Occipital lobe (tissue), 2 donors: ENCODE data around the gene NPC2. TPM values are rescaled to one million over a fixed set of nuclear protein-coding genes. Genes with fewer than 3 reads are reported as not detected.
"Not testable (repeated sequence)": the region's sequence is repeated elsewhere in the genome, so short reads cannot be mapped to it uniquely, and the experiment has no call there.

Source experiments
- DNase-seq: peaks from one replicate; lab custom pipeline; 2025; lab: John Stamatoyannopoulos, UW
- total RNA-seq: library from RNA; depleted of rRNA; stranded (reverse); fragments of >200 nt; gene quantifications from one replicate; pipeline ENCODE4 v1.2.3, GENCODE V29; 2014

Gene NPC2
- total RNA-seq, 1 donor from 2014 or later = 28.1 TPM

GRCh38 chr14:74472601-74473000 lies 20.5 kb downstream of the NPC2 start:
- DNase-seq = no peak

DNA sequence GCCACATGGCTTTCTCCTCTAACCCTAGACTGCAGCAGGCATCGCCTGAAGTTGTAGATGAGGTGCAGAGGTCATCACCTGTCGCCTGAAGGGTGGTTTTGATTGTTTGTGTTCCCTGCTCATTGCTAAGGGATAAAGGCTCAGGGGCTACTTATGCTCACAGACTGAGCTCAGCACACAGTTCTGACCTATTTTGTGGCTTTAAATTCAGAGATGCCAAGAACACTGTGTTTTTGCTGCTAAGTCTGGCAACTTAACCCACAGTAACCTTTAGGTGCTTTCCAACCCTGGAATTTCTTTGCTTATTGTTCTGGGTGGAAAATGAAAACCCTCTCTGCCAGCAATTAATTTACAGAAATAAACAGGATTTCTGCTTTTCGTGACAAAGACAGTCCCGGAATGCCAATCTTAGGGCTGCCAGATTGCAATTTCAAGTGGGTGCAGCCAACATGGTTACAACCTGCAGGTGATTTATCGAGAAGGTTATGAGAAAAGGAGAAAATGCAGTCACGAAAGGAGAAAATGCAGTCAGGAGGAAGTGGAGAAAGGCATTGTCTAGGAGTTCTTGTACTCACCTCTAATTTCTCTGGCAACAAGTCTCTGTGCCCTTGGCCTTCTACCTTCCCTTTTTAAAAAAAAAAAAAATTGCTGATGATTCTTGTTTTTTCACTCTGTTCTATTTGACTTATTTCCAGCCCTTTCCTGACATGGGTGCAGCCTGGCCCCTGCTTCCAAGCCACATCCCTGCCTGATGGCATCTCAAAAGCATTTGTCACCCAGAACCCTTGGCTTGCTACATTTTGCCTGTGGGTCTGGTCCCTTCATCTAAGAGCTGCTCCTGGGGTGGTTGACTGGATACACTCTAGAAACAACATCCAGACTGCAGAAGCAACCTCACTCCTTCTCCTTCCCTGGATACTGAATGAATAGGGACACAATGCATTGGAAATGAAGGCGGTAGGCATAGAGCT lies 23.3 kb downstream of the NPC2 start:
- no peak for DNase-seq

DNA sequence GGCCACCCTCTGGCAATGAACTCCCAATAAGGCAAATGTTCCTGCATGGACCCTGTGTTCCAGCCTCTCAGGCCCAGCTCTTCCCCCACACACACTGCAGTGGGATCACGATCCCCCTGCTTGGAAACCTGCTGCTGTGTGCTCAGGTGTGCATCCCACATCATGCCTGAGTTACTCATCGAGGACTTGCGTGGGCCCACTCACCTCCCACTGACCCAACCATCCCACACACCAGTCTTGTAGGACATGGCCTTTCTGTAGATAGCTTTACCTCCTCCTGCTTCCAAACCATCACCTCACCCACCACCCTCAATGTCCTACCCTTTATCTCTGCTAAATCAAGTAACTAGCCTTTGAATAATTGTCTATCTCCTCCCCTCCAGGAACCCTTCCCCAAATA lies 24.6 kb downstream of the NPC2 start:
- DNase-seq = no peak

DNA sequence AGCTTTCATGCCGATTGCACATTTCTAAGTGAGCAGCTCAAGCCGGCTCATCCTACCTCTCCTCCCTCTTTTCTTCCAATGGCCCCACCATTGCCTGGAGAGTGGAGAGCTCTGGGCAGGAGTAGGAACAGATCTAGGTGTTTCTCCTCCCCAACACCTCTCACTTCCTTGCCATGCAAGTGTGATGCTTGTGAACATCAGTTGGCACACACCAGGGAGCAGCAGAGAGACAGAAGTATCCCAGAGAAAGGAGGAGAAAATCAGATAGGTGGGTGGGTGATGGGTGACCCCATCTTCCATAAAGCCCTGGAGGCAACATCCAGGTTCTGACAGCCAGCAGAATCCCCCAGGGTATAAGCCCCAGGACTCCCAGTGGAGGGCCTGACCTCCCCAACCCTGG lies 27.8 kb downstream of the NPC2 start:
- DNase-seq = no peak

- no peak for DNase-seq
Observed at GRCh38 chr14:74464785-74465184, 28.3 kb downstream of the NPC2 start.

GRCh38 chr14:74463697-74464096 lies 29.4 kb downstream of the NPC2 start:
- no peak for DNase-seq

DNA sequence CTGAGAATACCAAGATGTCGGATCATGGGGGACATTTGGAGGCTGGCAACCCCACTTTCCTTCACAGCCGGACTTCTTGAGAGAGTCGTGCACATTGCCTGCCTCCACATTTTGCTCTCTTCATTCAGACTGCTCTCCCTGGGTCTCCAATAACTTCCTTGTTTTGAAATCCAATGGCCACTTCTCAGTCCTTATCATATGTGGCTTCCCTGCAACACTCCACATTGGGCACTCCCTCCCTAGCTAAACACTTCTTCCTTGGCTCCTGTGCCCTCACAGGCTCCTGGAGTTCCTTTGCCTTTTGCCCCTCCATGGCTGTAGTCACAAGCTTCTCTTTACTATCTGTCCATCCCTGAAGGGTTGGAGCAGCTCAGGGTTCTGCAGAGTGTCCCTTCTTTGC lies 30.1 kb downstream of the NPC2 start:
- DNase-seq = no peak

DNA sequence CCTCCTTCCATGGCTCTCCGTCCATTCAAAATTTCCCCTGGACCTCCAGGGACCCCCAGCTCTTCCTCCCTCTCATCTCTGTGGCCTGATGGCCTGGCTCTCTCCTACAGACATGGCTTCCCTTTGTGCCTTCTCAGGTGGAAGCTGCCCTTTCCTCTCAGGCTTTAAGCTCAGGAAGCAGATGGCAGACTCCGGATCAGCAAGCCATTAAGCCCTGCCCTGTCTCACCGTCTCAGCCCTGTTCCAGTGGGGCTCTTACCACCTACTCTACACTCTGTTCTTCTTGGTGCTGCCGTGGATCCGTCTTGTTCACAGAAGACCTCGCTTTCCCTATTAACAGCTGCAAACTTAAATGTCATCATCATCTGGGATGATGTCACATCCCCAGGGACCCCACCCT lies 33.1 kb downstream of the NPC2 start:
- no peak for DNase-seq

DNA sequence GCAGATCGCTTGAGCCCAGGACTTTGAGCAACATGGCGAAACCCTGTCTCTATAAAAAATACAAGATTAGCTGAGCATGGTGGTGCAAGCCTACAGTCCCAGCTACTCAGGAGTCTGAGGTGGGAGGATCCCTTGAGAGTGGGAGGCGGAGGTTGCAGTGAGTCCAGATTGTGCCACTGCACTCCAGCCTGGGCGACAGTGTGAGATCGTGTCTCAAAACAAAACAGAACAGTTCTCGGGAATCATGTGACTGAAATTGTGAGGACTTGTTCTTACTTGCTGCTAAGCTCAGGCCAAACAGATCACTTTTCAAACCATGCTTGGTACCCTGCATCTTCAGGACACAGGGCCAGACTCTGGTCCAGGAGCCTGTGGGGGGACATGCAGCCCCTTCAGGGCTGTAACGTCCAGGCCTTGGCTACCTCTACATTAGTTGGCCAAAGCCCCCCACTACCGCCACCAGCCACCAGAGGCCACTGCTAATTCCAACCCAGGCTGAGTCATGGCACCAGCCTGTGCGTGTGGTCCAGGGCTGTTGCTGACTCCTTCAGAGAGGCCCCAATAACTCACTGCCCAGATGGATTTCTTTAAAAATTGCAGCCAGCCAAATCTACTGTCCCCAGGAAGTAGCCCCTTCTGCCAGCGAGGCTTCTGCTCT lies 33.7 kb downstream of the NPC2 start:
- no peak for DNase-seq

GRCh38 chr14:74457565-74457895 lies 35.6 kb downstream of the NPC2 start:
- no peak for DNase-seq

GRCh38 chr14:74456684-74457564 lies 36.2 kb downstream of the NPC2 start:
- DNase-seq = no peak

GRCh38 chr14:74454397-74454796 lies 38.7 kb downstream of the NPC2 start:
- not testable (repeated sequence) for DNase-seq

DNA sequence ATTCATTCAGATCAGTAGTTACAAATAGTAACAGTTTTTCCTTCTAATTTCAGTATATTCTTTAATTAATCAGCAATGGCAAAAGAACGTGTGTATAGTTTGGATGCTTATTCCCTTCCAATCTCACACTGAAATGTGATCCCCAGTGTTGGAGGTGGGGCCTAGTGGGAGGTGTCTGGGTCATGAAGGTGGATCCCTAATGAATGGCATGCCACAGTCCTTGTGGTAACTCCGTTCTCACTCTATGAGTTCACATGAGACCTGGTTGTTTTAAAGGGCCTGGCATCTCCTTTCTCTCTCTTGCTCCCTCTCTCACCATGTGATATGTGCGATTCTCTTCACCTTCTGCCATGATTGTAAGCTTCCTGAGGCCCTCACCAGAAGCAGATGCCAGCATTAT lies 48.2 kb downstream of the NPC2 start:
- DNase-seq = no peak

DNA sequence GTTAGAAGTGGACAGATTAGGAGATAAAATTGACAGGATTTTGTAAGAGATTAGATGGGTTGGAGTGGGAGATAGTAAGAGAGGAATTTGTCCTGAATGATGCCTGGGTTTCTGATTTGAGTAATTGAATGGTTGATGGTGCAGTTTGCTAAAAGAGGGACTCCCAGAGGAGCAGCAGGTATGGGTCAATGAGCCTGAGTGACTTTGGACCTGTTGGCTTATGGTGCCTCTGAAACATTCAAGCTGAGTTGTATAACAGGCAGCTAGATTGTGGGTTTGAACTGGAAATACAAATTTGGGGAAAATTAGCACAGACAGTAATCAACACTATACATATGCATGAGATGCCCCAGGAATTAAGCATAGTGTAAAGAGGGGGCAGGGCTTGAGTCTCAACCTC lies 50.3 kb downstream of the NPC2 start:
- DNase-seq = no peak

- no peak for DNase-seq
Observed at GRCh38 chr14:74441113-74441512, 52.0 kb downstream of the NPC2 start.

GRCh38 chr14:74438351-74438915 lies 54.7 kb downstream of the NPC2 start:
- no peak for DNase-seq

- DNase-seq = no peak
Observed at GRCh38 chr14:74437496-74438053, 55.5 kb downstream of the NPC2 start.

- no peak for DNase-seq
Observed at GRCh38 chr14:74434294-74434693, 58.8 kb downstream of the NPC2 start.

- no peak for DNase-seq
Observed at GRCh38 chr14:74429991-74430390, 63.1 kb downstream of the NPC2 start.
